CD4-positive, alpha-beta memory T cell (primary cell): ENCODE data around the gene MYO7A. TPM values are rescaled to one million over a fixed set of nuclear protein-coding genes. Genes with fewer than 3 reads are reported as not detected.

Experiments
- CTCF ChIA-PET: fragments of 350-600 bp; sonication (Branson Sonifier 250); formaldehyde crosslinking; loops from one replicate; lab custom pipeline; 2021; ENCODE audit warnings: inconsistent platforms; ENCODE audit not compliant: partially characterized antibody; lab: Charles Lee
- POLR2A ChIA-PET: fragments of 350-600 bp; sonication (Branson Sonifier 250); formaldehyde crosslinking; loops from one replicate; lab custom pipeline; 2021; ENCODE audit not compliant: partially characterized antibody; lab: Charles Lee
- DNase-seq, 5 donors: peaks; one replicate each; pipeline versions ENCODE4 v3.0.0 to v3.0.0-alpha.2; 2020 to 2022; ENCODE audit warnings: mixed read lengths in 1 of 5
- H3K27ac ChIP-seq: one replicate; pipeline ENCODE4 v1.7.0; 2013; ENCODE audit warnings: low read depth, low read length
- H3K27me3 ChIP-seq: 2 replicates; pipeline ENCODE4 v1.7.0; 2013; ENCODE audit warnings: mild to moderate bottlenecking, low read length, moderate library complexity; ENCODE audit not compliant: insufficient read depth
- H3K36me3 ChIP-seq: 2 replicates; pipeline ENCODE4 v1.7.0; 2013; ENCODE audit warnings: mild to moderate bottlenecking, low read length, moderate library complexity; ENCODE audit not compliant: insufficient read depth
- H3K4me1 ChIP-seq: 2 replicates; pipeline ENCODE4 v1.7.0; 2013; ENCODE audit warnings: mild to moderate bottlenecking, low read length, moderate library complexity; ENCODE audit not compliant: insufficient read depth
- H3K4me3 ChIP-seq, 2 donors: one replicate each; pipeline ENCODE4 v1.7.0; 2013; ENCODE audit warnings: low read length in 2 of 2, mild to moderate bottlenecking in 1 of 2
- H3K9me3 ChIP-seq, 2 donors: one replicate each; pipeline ENCODE4 v1.7.0; 2013; ENCODE audit warnings: low read length in 2 of 2, control low read depth in 1 of 2; ENCODE audit not compliant: control insufficient read depth in 1 of 2
- H3K27ac Mint-ChIP-seq, 7 donors: one replicate each; pipeline ENCODE4 v1.8.0; 2020 to 2021; ENCODE audit warnings: mixed read lengths in 7 of 7, mild to moderate bottlenecking in 6 of 7, inconsistent platforms in 3 of 7, moderate library complexity in 3 of 7
- H3K27me3 Mint-ChIP-seq, 2 donors: one replicate each; pipeline ENCODE4 v1.8.0; 2020 to 2021; ENCODE audit warnings: mixed read lengths in 2 of 2
- H3K36me3 Mint-ChIP-seq, 2 donors: one replicate each; pipeline ENCODE4 v1.8.0; 2020 to 2021; ENCODE audit warnings: mixed read lengths in 2 of 2, inconsistent platforms in 1 of 2, mild to moderate bottlenecking in 1 of 2
- H3K4me1 Mint-ChIP-seq, 4 donors: one replicate each; pipeline ENCODE4 v1.8.0; 2020 to 2021; ENCODE audit warnings: mixed read lengths in 4 of 4, mild to moderate bottlenecking in 1 of 4
- H3K4me3 Mint-ChIP-seq, 8 donors: one replicate each; pipeline ENCODE4 v1.8.0; 2020 to 2021; ENCODE audit warnings: mixed read lengths in 8 of 8, mild to moderate bottlenecking in 7 of 8, moderate library complexity in 6 of 8, inconsistent platforms in 3 of 8
- H3K9me3 Mint-ChIP-seq, 8 donors: one replicate each; pipeline ENCODE4 v1.8.0; 2020 to 2021; ENCODE audit warnings: mixed read lengths in 8 of 8, mild to moderate bottlenecking in 5 of 8, inconsistent platforms in 3 of 8, moderate library complexity in 1 of 8
- intact Hi-C: fragments of 100-400 bp; cut with micrococcal nuclease; formaldehyde crosslinking; loops from one replicate; pipeline ENCODE4 v1.15.1; 2023
- polyA plus RNA-seq, 2 donors: library from polyadenylated mRNA; unstranded; fragments of 300-500 nt; fragmentation: Illumina TruSeq; gene quantifications; one replicate each; pipeline ENCODE4 v1.2.3, GENCODE V29; 2021
- total RNA-seq, 2 experiments: library from RNA; stranded (reverse); gene quantifications; one replicate each; pipeline ENCODE4 v1.2.3, GENCODE V29; 2021

MYO7A gene
- total and polyA plus RNA-seq, 4 experiments from 2014 or later = 0.20 to 0.47 (median 0.24) TPM; not detected in 1

DNA sequence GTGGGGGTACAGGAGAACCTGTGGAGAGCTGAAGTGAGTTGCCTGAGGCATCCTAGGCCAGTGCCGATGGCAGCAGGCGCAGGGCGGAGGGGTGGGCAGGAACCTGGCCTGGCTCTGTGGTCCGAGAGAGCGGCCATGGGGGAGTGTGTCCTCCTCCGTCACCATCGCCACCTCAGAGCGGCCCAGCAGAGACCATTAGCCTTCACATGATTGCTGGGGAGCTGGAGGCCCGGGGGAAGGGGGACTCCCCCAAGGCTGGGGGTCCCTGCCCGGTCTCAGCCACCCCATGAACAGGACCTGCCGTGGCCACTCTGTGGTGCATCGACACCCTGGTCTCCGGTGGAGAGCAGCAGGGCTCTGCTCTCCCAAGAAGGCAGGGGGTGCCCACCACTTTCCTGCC lies 21.3 kb upstream of the MYO7A start:
- no peak overlapping the region for H3K4me3 ChIP-seq
- H3K36me3 ChIP-seq = no peaks in the 10 kb centered on the region
- intact Hi-C loops = no loop called here
- POLR2A ChIA-PET = no interaction called here
- no peaks in the 10 kb centered on the region for H3K4me1 Mint-ChIP-seq
- H3K27ac Mint-ChIP-seq = no peak overlapping the region
- DNase-seq = no peak
- CTCF ChIA-PET = interaction anchor here (1.1 to 1.3 kb wide), 2 partner anchors 15 to 20 kb away, joined by 3 to 5 read pairs; no protein-coding TSS in a partner anchor
- no peak overlapping the region for H3K4me3 Mint-ChIP-seq
- no peak overlapping the region for H3K27ac ChIP-seq
- no peaks in the 10 kb centered on the region for H3K27me3 ChIP-seq
- no peaks in the 10 kb centered on the region for H3K27me3 Mint-ChIP-seq
- no peaks in the 10 kb centered on the region for H3K9me3 Mint-ChIP-seq
- H3K9me3 ChIP-seq = no peaks in the 10 kb centered on the region
- H3K4me1 ChIP-seq = no peaks in the 10 kb centered on the region
- H3K36me3 Mint-ChIP-seq = no peaks in the 10 kb centered on the region

GRCh38 chr11:77107950-77108349 lies 20.1 kb upstream of the MYO7A start:
- intact Hi-C loops = no loop called here
- ChIA-PET CTCF (interaction anchor here (1.1 kb wide), 1 partner anchor 19 kb away, joined by 3 read pairs; no protein-coding TSS in a partner anchor), POLR2A (no interaction called here)

GRCh38 chr11:77108436-77108835 lies 19.6 kb upstream of the MYO7A start:
- Histone ChIP-seq H3K9me3 (no peaks in the 10 kb centered on the region), H3K27ac (no peak overlapping the region), H3K27me3 (no peaks in the 10 kb centered on the region), H3K36me3 (no peaks in the 10 kb centered on the region), H3K4me1 (no peaks in the 10 kb centered on the region), H3K4me3 (no peak overlapping the region)
- Mint-ChIP-seq H3K27me3 (no peaks in the 10 kb centered on the region), H3K27ac (peak overlapping the region in 1 of 7 donors; percentile 38), H3K4me1 (peaks cover 0 to 1% (median 0%) of the 10 kb centered on the region in 4 donors), H3K9me3 (no peaks in the 10 kb centered on the region), H3K36me3 (no peaks in the 10 kb centered on the region), H3K4me3 (no peak overlapping the region)
- ChIA-PET POLR2A (no interaction called here), CTCF (no interaction called here)
- no peak for DNase-seq
- intact Hi-C loops = no loop called here

More at GRCh38 chr11:77107950-77108349, 20.1 kb upstream of the MYO7A start:
- Mint-ChIP-seq H3K27ac (no peak overlapping the region), H3K4me1 (no peaks in the 10 kb centered on the region), H3K36me3 (no peaks in the 10 kb centered on the region), H3K9me3 (no peaks in the 10 kb centered on the region), H3K4me3 (no peak overlapping the region), H3K27me3 (no peaks in the 10 kb centered on the region)
- H3K36me3 ChIP-seq = no peaks in the 10 kb centered on the region
- H3K27ac ChIP-seq = no peak overlapping the region
- H3K27me3 ChIP-seq = no peaks in the 10 kb centered on the region
- DNase-seq = no peak
- no peaks in the 10 kb centered on the region for H3K4me1 ChIP-seq
- H3K9me3 ChIP-seq = no peaks in the 10 kb centered on the region
- no peak overlapping the region for H3K4me3 ChIP-seq

GRCh38 chr11:77109236-77110019 lies 18.6 kb upstream of the MYO7A start:
- no peak overlapping the region for H3K27ac ChIP-seq
- no peaks in the 10 kb centered on the region for H3K9me3 Mint-ChIP-seq
- H3K4me3 ChIP-seq = no peak overlapping the region
- DNase-seq = no peak
- no peaks in the 10 kb centered on the region for H3K36me3 Mint-ChIP-seq
- peak overlapping the region in 1 of 7 donors; percentile 7 for H3K27ac Mint-ChIP-seq
- intact Hi-C loops = no loop called here
- H3K4me1 Mint-ChIP-seq = peaks cover 0 to 2% (median 0%) of the 10 kb centered on the region in 4 donors
- no peaks in the 10 kb centered on the region for H3K36me3 ChIP-seq
- H3K4me1 ChIP-seq = no peaks in the 10 kb centered on the region
- H3K27me3 ChIP-seq = no peaks in the 10 kb centered on the region
- H3K27me3 Mint-ChIP-seq = no peaks in the 10 kb centered on the region
- no peaks in the 10 kb centered on the region for H3K9me3 ChIP-seq
- ChIA-PET CTCF (interaction anchor here (0.8 to 1.5 kb wide), 2 partner anchors 18 to 62 kb away, joined by 3 to 7 read pairs; partner anchors contain the start of gene MYO7A), POLR2A (no interaction called here)
- H3K4me3 Mint-ChIP-seq = no peak overlapping the region

DNA sequence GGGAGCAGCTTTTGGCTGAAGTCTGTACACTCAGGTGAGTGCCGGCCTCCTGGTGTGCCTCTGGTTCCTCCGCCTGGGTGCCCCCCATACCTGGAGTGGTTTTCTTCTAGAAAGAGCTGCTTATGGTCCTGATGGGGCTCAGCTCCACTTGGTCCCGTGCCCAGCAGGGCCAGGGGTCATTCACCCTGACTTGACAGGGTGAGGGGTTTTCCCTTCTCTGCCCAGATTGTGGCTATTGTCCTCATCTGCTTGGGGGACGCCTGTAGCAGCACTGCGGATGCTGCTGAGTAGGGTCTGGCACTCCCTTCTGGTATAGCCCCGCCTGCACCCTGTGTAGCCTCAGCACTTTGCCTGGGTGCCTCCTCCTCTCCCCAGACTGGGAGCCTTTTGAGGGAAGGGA lies 17.2 kb upstream of the MYO7A start:
- peak overlapping the region in 1 of 7 donors; percentile 47 for H3K27ac Mint-ChIP-seq
- Histone ChIP-seq H3K9me3 (no peaks in the 10 kb centered on the region), H3K4me3 (no peak overlapping the region), H3K36me3 (no peaks in the 10 kb centered on the region), H3K27ac (no peak overlapping the region), H3K4me1 (no peaks in the 10 kb centered on the region), H3K27me3 (no peaks in the 10 kb centered on the region)
- no peaks in the 10 kb centered on the region for H3K36me3 Mint-ChIP-seq
- CTCF ChIA-PET = interaction anchor here (0.6 to 1.5 kb wide), 3 partner anchors 16 to 816 kb away, joined by 3 to 7 read pairs (median 4); partner anchors contain the start of gene MYO7A
- intact Hi-C loops = no loop called here
- peaks cover 0 to 2% (median 0%) of the 10 kb centered on the region in 4 donors for H3K4me1 Mint-ChIP-seq
- no peak for DNase-seq
- H3K4me3 Mint-ChIP-seq = no peak overlapping the region
- no peaks in the 10 kb centered on the region for H3K9me3 Mint-ChIP-seq
- POLR2A ChIA-PET = no interaction called here
- no peaks in the 10 kb centered on the region for H3K27me3 Mint-ChIP-seq

- no peaks in the 10 kb centered on the region for H3K27me3 Mint-ChIP-seq
- no peaks in the 10 kb centered on the region for H3K4me1 ChIP-seq
- intact Hi-C loops = no loop called here
- DNase-seq = no peak
- H3K36me3 ChIP-seq = no peaks in the 10 kb centered on the region
- no peak overlapping the region for H3K4me3 Mint-ChIP-seq
- no peaks in the 10 kb centered on the region for H3K36me3 Mint-ChIP-seq
- no peak overlapping the region for H3K27ac ChIP-seq
- ChIA-PET CTCF (interaction anchor here (0.7 to 1.2 kb wide), 3 partner anchors 20 to 192 kb away, joined by 3 to 4 read pairs (median 3); no protein-coding TSS in a partner anchor), POLR2A (no interaction called here)
- no peak overlapping the region for H3K4me3 ChIP-seq
- H3K27ac Mint-ChIP-seq = peak overlapping the region in 1 of 7 donors; percentile 47
- H3K27me3 ChIP-seq = no peaks in the 10 kb centered on the region
- H3K9me3 ChIP-seq = no peaks in the 10 kb centered on the region
- H3K4me1 Mint-ChIP-seq = peaks cover 0 to 2% (median 0%) of the 10 kb centered on the region in 4 donors
- no peaks in the 10 kb centered on the region for H3K9me3 Mint-ChIP-seq
Observed at GRCh38 chr11:77111277-77111676, 16.8 kb upstream of the MYO7A start.

DNA sequence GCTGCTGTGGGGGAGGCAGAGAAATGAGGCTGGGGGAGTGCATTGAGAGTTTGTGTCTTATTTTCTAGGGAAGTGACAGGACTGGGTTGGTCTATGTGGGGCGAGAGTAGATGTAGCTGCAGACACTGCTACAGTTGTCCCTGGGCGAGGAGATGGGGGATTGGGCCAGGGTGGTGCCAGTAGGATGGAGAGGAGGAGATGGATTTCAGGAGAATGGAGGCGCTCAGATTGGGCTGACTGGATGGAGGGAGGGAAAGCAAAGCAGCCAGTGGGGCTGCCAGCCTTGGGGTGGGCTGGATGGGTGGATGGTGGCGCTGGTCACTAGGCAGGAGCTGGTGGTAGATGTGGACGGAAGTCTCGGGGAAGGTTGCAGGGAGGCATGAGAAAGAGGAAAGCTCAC lies 16.1 kb upstream of the MYO7A start:
- ChIA-PET CTCF (interaction anchor here (0.7 to 1.2 kb wide), 3 partner anchors 21 to 193 kb away, joined by 3 to 4 read pairs (median 3); no protein-coding TSS in a partner anchor), POLR2A (no interaction called here)
- no peak overlapping the region for H3K4me3 ChIP-seq
- no peaks in the 10 kb centered on the region for H3K4me1 ChIP-seq
- no peaks in the 10 kb centered on the region for H3K36me3 Mint-ChIP-seq
- H3K27me3 Mint-ChIP-seq = no peaks in the 10 kb centered on the region
- H3K4me1 Mint-ChIP-seq = peaks cover 0 to 2% (median 0%) of the 10 kb centered on the region in 4 donors
- H3K27me3 ChIP-seq = no peaks in the 10 kb centered on the region
- no peak overlapping the region for H3K4me3 Mint-ChIP-seq
- no peak overlapping the region for H3K27ac Mint-ChIP-seq
- intact Hi-C loops = no loop called here
- H3K36me3 ChIP-seq = no peaks in the 10 kb centered on the region
- H3K9me3 Mint-ChIP-seq = no peaks in the 10 kb centered on the region
- no peaks in the 10 kb centered on the region for H3K9me3 ChIP-seq
- no peak overlapping the region for H3K27ac ChIP-seq
- no peak for DNase-seq
